Adipocyte (in vitro differentiated cells): ENCODE data around the gene POU2F3.
A peak's percentile ranks its signal among the peaks of the same experiment; 100 is the strongest.

Experiments
- DNase-seq: peaks from one replicate; pipeline ENCODE4 v3.0.0-alpha.2; 2015; ENCODE audit warnings: low read depth
- H3K27me3 ChIP-seq: replicated peaks from 2 replicates; pipeline ENCODE4 v1.7.0; 2013; ENCODE audit warnings: mild to moderate bottlenecking, low read length, moderate library complexity; ENCODE audit not compliant: control insufficient read depth, insufficient read depth
- H3K36me3 ChIP-seq: 2 replicates; pipeline ENCODE4 v1.7.0; 2013; ENCODE audit warnings: low read length, mild to moderate bottlenecking, moderate library complexity; ENCODE audit not compliant: control insufficient read depth, insufficient read depth, severe bottlenecking
- H3K4me1 ChIP-seq: 2 replicates; pipeline ENCODE4 v1.7.0; 2013; ENCODE audit warnings: mild to moderate bottlenecking, low read length, moderate library complexity; ENCODE audit not compliant: control insufficient read depth, insufficient read depth
- H3K4me3 ChIP-seq: 2 replicates; pipeline ENCODE4 v1.7.0; 2013; ENCODE audit warnings: mild to moderate bottlenecking, low read length, moderate library complexity
- H3K9ac ChIP-seq: 2 replicates; pipeline ENCODE4 v1.7.0; 2013; ENCODE audit warnings: mild to moderate bottlenecking, low read length, moderate library complexity
- H3K9me3 ChIP-seq: 2 replicates; pipeline ENCODE4 v1.7.0; 2013; ENCODE audit warnings: mild to moderate bottlenecking, low read length, moderate library complexity; ENCODE audit not compliant: control insufficient read depth

POU2F3 gene

GRCh38 chr11:120199613-120200012 lies 40.3 kb upstream of the POU2F3 start:
- no peak overlapping the region for H3K4me3 ChIP-seq
- no peaks in the 10 kb centered on the region for H3K9me3 ChIP-seq
- H3K36me3 ChIP-seq: no peaks in the 10 kb centered on the region
- no peak for DNase-seq
- H3K9ac ChIP-seq: no peak overlapping the region
- H3K27me3 ChIP-seq: no peaks in the 10 kb centered on the region
- H3K4me1 ChIP-seq: peaks cover 8% of the 10 kb centered on the region

- Histone ChIP-seq H3K4me1 (peaks cover 18% of the 10 kb centered on the region), H3K27me3 (no peaks in the 10 kb centered on the region)
These were observed 39.3 kb upstream of the POU2F3 start for GRCh38 chr11:120200677-120201076.

GRCh38 chr11:120201653-120202052 lies 38.3 kb upstream of the POU2F3 start:
- H3K9ac ChIP-seq: no peak overlapping the region
- peaks cover 20% of the 10 kb centered on the region for H3K4me1 ChIP-seq
- no peak overlapping the region for H3K4me3 ChIP-seq
- H3K36me3 ChIP-seq: no peaks in the 10 kb centered on the region
- H3K27me3 ChIP-seq: no peaks in the 10 kb centered on the region
- DNase-seq: no peak
- no peaks in the 10 kb centered on the region for H3K9me3 ChIP-seq

More at GRCh38 chr11:120200677-120201076, 39.3 kb upstream of the POU2F3 start:
- Histone ChIP-seq H3K9me3 (no peaks in the 10 kb centered on the region), H3K9ac (no peak overlapping the region), H3K4me3 (no peak overlapping the region), H3K36me3 (no peaks in the 10 kb centered on the region)
- DNase-seq: no peak

- H3K4me1 ChIP-seq: peaks cover 24% of the 10 kb centered on the region
- DNase-seq: no peak
- H3K36me3 ChIP-seq: no peaks in the 10 kb centered on the region
- H3K9ac ChIP-seq: no peak overlapping the region
- no peak overlapping the region for H3K4me3 ChIP-seq
- no peaks in the 10 kb centered on the region for H3K27me3 ChIP-seq
- H3K9me3 ChIP-seq: no peaks in the 10 kb centered on the region
These were observed 36.3 kb upstream of the POU2F3 start for GRCh38 chr11:120203626-120204025.

GRCh38 chr11:120205596-120206161 lies 34.3 kb upstream of the POU2F3 start:
- Histone ChIP-seq H3K9ac (peak overlapping the region; percentile 44), H3K4me3 (peak overlapping the region; percentile 50), H3K4me1 (peaks cover 40% of the 10 kb centered on the region), H3K27me3 (no peaks in the 10 kb centered on the region), H3K36me3 (no peaks in the 10 kb centered on the region), H3K9me3 (no peaks in the 10 kb centered on the region)
- peak; percentile 54 for DNase-seq

GRCh38 chr11:120207512-120207911 lies 32.4 kb upstream of the POU2F3 start:
- Histone ChIP-seq H3K9ac (no peak overlapping the region), H3K4me1 (peaks cover 40% of the 10 kb centered on the region), H3K36me3 (no peaks in the 10 kb centered on the region), H3K27me3 (no peaks in the 10 kb centered on the region), H3K9me3 (no peaks in the 10 kb centered on the region), H3K4me3 (no peak overlapping the region)
- no peak for DNase-seq

- H3K36me3 ChIP-seq: no peaks in the 10 kb centered on the region
- H3K27me3 ChIP-seq: no peaks in the 10 kb centered on the region
- H3K9me3 ChIP-seq: no peaks in the 10 kb centered on the region
- H3K4me3 ChIP-seq: no peak overlapping the region
- no peak overlapping the region for H3K9ac ChIP-seq
- H3K4me1 ChIP-seq: peaks cover 44% of the 10 kb centered on the region
- no peak for DNase-seq
These were observed 31.9 kb upstream of the POU2F3 start for GRCh38 chr11:120208001-120208441.

- H3K27me3 ChIP-seq: no peaks in the 10 kb centered on the region
- peak; percentile 52 for DNase-seq
- H3K4me1 ChIP-seq: peaks cover 51% of the 10 kb centered on the region
- no peak overlapping the region for H3K9ac ChIP-seq
- H3K9me3 ChIP-seq: no peaks in the 10 kb centered on the region
- H3K36me3 ChIP-seq: no peaks in the 10 kb centered on the region
- H3K4me3 ChIP-seq: no peak overlapping the region
These were observed 31.2 kb upstream of the POU2F3 start for GRCh38 chr11:120208777-120209176.

GRCh38 chr11:120209746-120210625 lies 30.0 kb upstream of the POU2F3 start:
- Histone ChIP-seq H3K9me3 (no peaks in the 10 kb centered on the region), H3K27me3 (no peaks in the 10 kb centered on the region), H3K36me3 (peaks cover 9% of the 10 kb centered on the region), H3K4me1 (peaks cover 61% of the 10 kb centered on the region), H3K4me3 (peak overlapping the region; percentile 96), H3K9ac (peak overlapping the region; percentile 98)
- peak; percentile 55 for DNase-seq

GRCh38 chr11:120210626-120211521 lies 29.1 kb upstream of the POU2F3 start, which contains the start of gene OAF:
OAF (plus strand) TSS chr11:120211032; CDS start chr11:120211280, 248 bp downstream.
- Histone ChIP-seq H3K9me3 (no peaks in the 10 kb centered on the region), H3K9ac (peak within 1 kb of the TSS; percentile 98), H3K27me3 (no peaks in the 10 kb centered on the region), H3K36me3 (peaks cover 9% of the 10 kb centered on the region), H3K4me1 (peaks cover 61% of the 10 kb centered on the region), H3K4me3 (peak within 1 kb of the TSS; percentile 96)
- DNase-seq: peak; percentile 89
